Effector CD8-positive, alpha-beta T cell (primary cell): Measurements from ENCODE around the gene ZNF32.
"Not testable (repeated sequence)": the region's sequence is repeated elsewhere in the genome, so short reads cannot be mapped to it uniquely, and the experiment has no call there.

Source experiments
- DNase-seq: peaks from one replicate; lab custom pipeline; 2025; lab: John Stamatoyannopoulos, UW

Gene ZNF32

DNA sequence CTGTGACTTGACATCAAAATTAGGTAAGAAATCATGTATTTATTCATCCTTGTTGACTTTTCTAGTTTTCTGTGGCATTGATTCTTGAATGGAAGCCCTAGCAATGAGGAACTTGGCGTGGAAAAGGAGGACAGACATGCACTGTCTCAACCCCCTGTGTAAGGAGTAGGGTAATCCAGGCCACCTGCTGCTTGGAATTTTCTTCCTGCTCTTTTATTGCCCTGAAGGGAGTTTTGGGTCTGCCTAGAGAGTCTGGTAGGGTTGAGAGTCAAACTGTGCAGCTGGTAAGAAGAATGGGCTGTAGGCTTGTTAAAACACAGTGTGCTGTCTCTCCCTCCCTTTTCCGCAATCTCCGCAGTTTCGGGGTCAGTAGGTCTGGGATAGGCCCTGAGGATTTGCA, 19.7 kb downstream of the ZNF32 start:
- no peak for DNase-seq

GRCh38 chr10:43627942-43628341, 20.7 kb downstream of the ZNF32 start:
- no peak for DNase-seq

- no peak for DNase-seq
Measured at GRCh38 chr10:43623351-43623750, 25.3 kb downstream of the ZNF32 start.

DNA sequence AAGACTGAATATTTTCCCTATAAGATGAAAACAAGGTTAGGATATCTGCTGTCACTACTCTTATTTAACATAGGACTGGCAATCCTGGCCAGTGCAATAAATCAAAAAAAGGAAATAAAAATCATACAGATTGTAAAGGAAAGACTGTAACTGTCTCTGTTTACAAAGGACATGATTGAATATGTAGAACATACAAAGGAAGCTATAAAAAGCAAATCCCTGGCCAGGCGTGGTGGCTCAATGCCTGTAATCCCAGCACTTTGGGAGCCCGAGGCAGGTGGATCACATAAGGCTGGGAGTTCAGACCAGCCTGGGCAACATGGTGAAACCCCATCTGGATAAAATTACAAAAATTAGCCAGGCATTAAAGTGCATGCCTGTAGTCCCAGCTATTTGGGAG, 26.6 kb downstream of the ZNF32 start:
- no peak for DNase-seq

GRCh38 chr10:43619368-43619767, 29.3 kb downstream of the ZNF32 start:
- no peak for DNase-seq

- no peak for DNase-seq
Measured at GRCh38 chr10:43616697-43617370, 31.8 kb downstream of the ZNF32 start.

- DNase-seq: no peak
Measured at GRCh38 chr10:43610636-43611035, 38.0 kb downstream of the ZNF32 start.

DNA sequence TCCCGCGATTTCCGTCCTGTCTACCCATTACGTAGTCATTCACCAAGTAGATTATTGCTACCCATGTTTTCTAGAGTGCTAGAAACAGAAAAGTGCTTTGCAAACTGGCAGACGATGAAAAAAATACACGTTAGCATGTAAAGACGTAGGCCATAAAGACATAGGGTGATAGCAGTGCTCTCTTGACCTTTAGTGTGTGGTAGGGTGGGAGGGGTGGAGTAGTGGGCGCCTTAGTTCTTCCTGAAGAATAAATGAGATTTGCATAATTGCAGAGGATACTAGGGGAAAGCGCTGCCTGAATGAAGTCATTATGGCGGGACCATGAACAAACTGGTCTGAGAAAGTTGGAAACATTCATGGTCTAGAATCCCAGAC, 41.5 kb downstream of the ZNF32 start:
- no peak for DNase-seq

- peak; percentile 37 for DNase-seq
Measured at GRCh38 chr10:43606323-43607198, 42.1 kb downstream of the ZNF32 start, which contains the start of gene ZNF485. Gene ZNF485 (plus strand): TSS chr10:43606438. CDS start chr10:43607051, 613 bp downstream.

- DNase-seq: no peak
Measured at GRCh38 chr10:43605850-43606322, 42.8 kb downstream of the ZNF32 start.

- DNase-seq: not testable (repeated sequence)
Measured at GRCh38 chr10:43601576-43601975, 47.1 kb downstream of the ZNF32 start.

DNA sequence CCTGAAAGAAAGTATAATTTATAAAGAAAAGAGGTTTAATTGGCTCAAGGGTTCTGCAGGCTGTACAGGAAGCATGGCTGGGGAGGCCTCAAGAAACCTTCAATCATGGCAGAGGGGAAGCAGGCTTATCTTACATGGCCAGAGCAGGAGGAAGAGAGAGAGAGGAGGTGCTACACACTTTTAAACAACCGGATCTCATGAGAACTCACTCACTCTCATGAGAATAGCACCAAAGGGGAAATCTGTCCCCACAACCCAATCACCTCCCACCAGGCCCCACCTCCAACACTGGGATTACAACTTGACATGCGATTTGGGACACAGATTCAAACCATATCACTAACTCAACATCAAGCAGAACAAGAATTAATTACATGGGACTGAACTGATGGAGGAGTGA, 49.3 kb downstream of the ZNF32 start:
- no peak for DNase-seq

DNA sequence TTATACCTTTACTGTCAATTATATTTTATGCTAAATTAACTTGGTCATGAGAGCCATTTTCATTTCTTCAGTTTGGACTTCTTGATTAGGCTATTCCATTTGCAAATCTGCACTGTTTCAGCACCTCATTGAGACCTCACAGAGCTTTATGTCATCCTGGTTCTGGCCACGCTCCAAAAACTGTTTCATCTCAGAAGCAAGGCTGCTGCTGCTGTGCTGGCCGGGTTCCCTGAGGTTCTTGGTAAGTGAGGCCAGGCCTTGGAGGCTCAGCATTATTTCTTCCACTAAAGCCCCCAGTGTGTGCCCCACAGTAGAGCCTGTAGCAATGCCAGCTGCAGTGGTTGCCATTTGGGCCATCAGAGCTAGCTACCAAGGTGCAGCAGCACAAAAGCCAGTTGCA, 50.2 kb downstream of the ZNF32 start:
- no peak for DNase-seq

DNA sequence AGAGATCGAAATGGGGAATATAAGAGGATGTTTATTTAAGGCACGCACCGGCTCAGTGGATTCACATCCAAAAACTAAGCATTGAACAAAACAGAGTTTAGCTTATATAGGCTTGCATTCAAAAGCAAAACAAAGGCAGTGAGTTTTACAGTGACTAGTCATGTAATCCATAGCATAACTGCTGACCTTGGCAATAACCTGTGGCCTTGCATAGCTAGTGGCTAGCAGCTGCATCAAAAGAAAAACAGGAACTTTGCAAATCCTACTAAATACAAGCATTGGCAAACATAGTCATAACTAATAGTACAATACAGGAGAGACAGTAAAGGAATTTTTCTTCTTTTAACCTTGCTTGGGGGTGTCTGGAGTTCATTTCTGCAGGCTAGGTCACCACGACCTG, 52.1 kb downstream of the ZNF32 start:
- no peak for DNase-seq

DNA sequence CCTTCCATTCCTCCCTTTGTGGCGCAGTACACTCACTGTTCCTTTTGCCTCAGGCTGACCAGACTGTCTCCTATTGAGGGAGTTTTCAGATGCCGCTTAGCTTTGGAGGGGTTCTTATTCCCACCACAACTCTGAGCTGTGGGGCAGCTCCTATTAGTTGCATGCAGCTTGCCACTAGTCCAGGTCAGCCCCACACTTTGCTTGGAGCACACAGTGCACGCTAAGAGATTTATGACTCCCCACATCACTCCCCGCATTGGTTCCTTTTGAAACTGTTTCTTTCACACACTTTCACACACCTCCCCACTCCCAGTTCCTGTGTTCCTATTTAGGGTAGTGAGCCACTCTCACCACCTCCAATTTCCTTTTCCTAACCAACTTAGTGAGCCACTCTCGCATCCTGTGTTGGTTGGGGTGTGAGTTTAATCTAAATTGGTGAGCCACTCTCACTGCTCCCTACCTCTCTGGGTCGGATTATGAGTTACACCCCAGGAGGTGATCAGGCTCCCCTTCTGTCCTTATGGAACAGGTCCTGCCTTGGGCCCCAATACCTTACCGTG, 52.9 kb downstream of the ZNF32 start:
- DNase-seq: no peak

- no peak for DNase-seq
Measured at GRCh38 chr10:43594944-43595589, 53.6 kb downstream of the ZNF32 start.
